K562 (cell line): ENCODE measurements around the gene LRRC61. TPM values are rescaled to one million over a fixed set of nuclear protein-coding genes. Genes with fewer than 3 reads are reported as not detected.

Source experiments
- FOXM1 ChIP-seq, 2 experiments: fragments of 450-650 bp in 1 of 2; sonication (generic) in 1 of 2; formaldehyde crosslinking in 1 of 2; IDR thresholded peaks; 2 replicates each; pipeline versions ENCODE4 v1.6.1 to v1.9.0; 2017 to 2022; ENCODE audit warnings: low read depth in 2 of 2, mild to moderate bottlenecking in 2 of 2, missing genetic modification reagents in 1 of 2, moderate library complexity in 1 of 2
- HMGXB4 ChIP-seq: sonication (generic); formaldehyde crosslinking; IDR thresholded peaks from 2 replicates; pipeline ENCODE4 v1.8.1; 2023; ENCODE audit warnings: mild to moderate bottlenecking, missing genetic modification reagents
- PHF21A ChIP-seq: fragments of 450-650 bp; IDR thresholded peaks from 2 replicates; pipeline ENCODE4 v1.6.1; 2017; ENCODE audit warnings: low read depth, borderline replicate concordance
- PRMT5 ChIP-seq: sonication (generic); formaldehyde crosslinking; IDR thresholded peaks from 2 replicates; pipeline ENCODE4 v1.5.0; 2020; ENCODE audit warnings: missing genetic modification reagents
- SMAD1 ChIP-seq: fragments of 150-350 bp; IDR thresholded peaks from 2 replicates; pipeline ENCODE4 v1.6.1; 2014; ENCODE audit warnings: low read length, low read depth; ENCODE audit not compliant: partially characterized antibody
- SMC3 ChIP-seq: conservative IDR thresholded peaks from 2 replicates; pipeline ENCODE4 v1.6.1; 2011; ENCODE audit warnings: low read depth, low read length, improper control_type of control experiment; ENCODE audit not compliant: insufficient read depth
- THRB ChIP-seq: fragments of 450-650 bp; formaldehyde crosslinking; conservative IDR thresholded peaks from 2 replicates; pipeline ENCODE4 v1.4.0; 2022; ENCODE audit warnings: mild to moderate bottlenecking, missing genetic modification characterization
- TOE1 ChIP-seq, 2 experiments: fragments of 450-650 bp in 1 of 2; sonication (generic) in 1 of 2; formaldehyde crosslinking in 1 of 2; IDR thresholded peaks; 2 replicates each; pipeline versions ENCODE4 v1.7.1 to v1.8.0; 2016 to 2022; ENCODE audit warnings: borderline replicate concordance in 2 of 2, mild to moderate bottlenecking in 2 of 2, antibody characterized with exemption in 1 of 2, inconsistent platforms in 1 of 2, low read depth in 1 of 2, missing genetic modification reagents in 1 of 2, moderate library complexity in 1 of 2
- ZNF140 ChIP-seq: fragments of 250-450 bp; sonication (Bioruptor Pico); IDR thresholded peaks from 2 replicates; pipeline ENCODE4 v1.8.0; 2021; ENCODE audit warnings: moderate library complexity, mild to moderate bottlenecking, inconsistent platforms
- ZNF239 ChIP-seq: fragments of 250-450 bp; sonication (Bioruptor Pico); IDR thresholded peaks from 2 replicates; pipeline ENCODE4 v1.4.0; 2020; ENCODE audit warnings: mild to moderate bottlenecking
- ZNF24 ChIP-seq: fragments of 450-650 bp; IDR thresholded peaks from 2 replicates; pipeline ENCODE4 v1.6.1; 2016
- polyA plus RNA-seq, 8 experiments: library from polyadenylated mRNA; depleted of rRNA in 4 of 8; stranded (reverse) in 5 of 8; unstranded in 3 of 8; fragments of >200 nt; fragmentation: Nextera tagmentation in 2 of 8; fragmentation: Illumina TruSeq in 1 of 8; extraction: Ambion mirVana in 2 of 8; extraction: Trizol in 1 of 8; gene quantifications; 2 replicates each; pipeline versions ENCODE4 v1.2.1 to v1.2.3, GENCODE V29; 2011 to 2014; ENCODE audit warnings: inconsistent platforms in 1 of 8, missing spikeins in 1 of 8
- total RNA-seq, 7 experiments: library from RNA; depleted of rRNA in 6 of 7; stranded (reverse); fragments of >200 nt in 6 of 7; fragmentation: Illumina TruSeq in 2 of 7; extraction: Trizol in 2 of 7; gene quantifications; 2 replicates each; pipeline versions ENCODE4 v1.2.1 to v1.2.3, GENCODE V29; 2011 to 2021; ENCODE audit warnings: low replicate concordance in 1 of 7
- TF ChIP-seq, protein P1 (sequence below), 2 experiments: fragments of 450-650 bp; formaldehyde crosslinking in 1 of 2; IDR thresholded peaks; 2 replicates each; pipeline versions ENCODE4 v1.4.0 to v1.6.1; 2014 to 2020; ENCODE audit warnings: mild to moderate bottlenecking in 2 of 2, borderline replicate concordance in 1 of 2, low read depth in 1 of 2
- TF ChIP-seq, protein P2 (sequence below): fragments of 450-650 bp; IDR thresholded peaks from 2 replicates; pipeline ENCODE4 v1.6.1; 2017; ENCODE audit warnings: mild to moderate bottlenecking, moderate library complexity

The LRRC61 gene
- total and polyA plus RNA-seq, 9 of the 15 experiments (the other 6 are each of a cell fraction or from before 2014, with no cell fraction given), result 1.3 to 55.2 (median 35.2) TPM

DNA sequence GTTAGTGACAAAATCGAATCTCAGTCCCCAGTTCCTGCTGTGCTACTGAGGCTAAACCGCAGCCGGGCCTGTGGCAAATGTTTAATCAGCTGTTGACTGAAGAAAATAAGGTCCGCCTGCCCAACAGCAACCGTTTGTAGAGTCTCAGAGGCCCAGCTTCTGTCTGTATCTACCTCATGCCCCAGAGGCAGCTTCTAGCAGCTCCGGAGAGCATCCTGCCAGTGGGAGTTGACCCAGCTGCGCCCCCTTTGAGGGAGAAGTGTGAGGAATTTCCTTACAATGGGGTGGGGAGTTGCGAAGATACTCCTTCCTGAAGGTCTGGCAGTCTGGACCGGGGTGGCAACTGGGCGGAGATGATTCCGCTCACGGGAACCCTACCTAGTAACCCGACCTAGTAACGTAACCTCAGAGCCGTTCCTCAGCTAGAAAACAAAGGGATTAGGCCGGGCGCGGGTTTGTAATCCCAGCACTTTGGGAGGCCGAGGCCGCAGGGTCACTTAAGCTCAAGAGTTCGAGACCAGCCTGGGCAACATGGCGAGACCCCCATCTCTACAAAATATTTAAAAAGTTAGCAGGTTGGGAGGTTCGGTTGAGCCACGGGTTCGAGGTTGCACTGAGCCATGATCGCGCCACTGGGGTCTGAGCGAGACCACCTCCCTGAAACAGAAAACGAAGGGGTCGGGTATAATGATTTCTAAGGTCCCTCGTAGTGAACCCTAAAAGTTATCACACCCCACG, 55.1 kb downstream of the LRRC61 start (continued):
- TF ChIP-seq, protein P1, sequence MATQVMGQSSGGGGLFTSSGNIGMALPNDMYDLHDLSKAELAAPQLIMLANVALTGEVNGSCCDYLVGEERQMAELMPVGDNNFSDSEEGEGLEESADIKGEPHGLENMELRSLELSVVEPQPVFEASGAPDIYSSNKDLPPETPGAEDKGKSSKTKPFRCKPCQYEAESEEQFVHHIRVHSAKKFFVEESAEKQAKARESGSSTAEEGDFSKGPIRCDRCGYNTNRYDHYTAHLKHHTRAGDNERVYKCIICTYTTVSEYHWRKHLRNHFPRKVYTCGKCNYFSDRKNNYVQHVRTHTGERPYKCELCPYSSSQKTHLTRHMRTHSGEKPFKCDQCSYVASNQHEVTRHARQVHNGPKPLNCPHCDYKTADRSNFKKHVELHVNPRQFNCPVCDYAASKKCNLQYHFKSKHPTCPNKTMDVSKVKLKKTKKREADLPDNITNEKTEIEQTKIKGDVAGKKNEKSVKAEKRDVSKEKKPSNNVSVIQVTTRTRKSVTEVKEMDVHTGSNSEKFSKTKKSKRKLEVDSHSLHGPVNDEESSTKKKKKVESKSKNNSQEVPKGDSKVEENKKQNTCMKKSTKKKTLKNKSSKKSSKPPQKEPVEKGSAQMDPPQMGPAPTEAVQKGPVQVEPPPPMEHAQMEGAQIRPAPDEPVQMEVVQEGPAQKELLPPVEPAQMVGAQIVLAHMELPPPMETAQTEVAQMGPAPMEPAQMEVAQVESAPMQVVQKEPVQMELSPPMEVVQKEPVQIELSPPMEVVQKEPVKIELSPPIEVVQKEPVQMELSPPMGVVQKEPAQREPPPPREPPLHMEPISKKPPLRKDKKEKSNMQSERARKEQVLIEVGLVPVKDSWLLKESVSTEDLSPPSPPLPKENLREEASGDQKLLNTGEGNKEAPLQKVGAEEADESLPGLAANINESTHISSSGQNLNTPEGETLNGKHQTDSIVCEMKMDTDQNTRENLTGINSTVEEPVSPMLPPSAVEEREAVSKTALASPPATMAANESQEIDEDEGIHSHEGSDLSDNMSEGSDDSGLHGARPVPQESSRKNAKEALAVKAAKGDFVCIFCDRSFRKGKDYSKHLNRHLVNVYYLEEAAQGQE (IDR thresholded peaks at IDR 0.05; ENCODE audit: borderline replicate concordance), result peak; percentile 14; the same call in 1 of the 2 replicates
- TF ChIP-seq, protein P1 (CRISPR knock-in tag; IDR thresholded peaks at IDR 0.05; ENCODE audit: low read depth), result no peak
- no peak for TF ChIP-seq PHF21A
- no peak for TF ChIP-seq PRMT5 (CRISPR knock-in tag)
- TF ChIP-seq ZNF24, result no peak
- TF ChIP-seq FOXM1 (IDR thresholded peaks at IDR 0.05; ENCODE audit: low read depth), result no peak
- peak; percentile 25; the same call in 1 of the 2 replicates for TF ChIP-seq FOXM1 (CRISPR knock-in tag; IDR thresholded peaks at IDR 0.05; ENCODE audit: low read depth)
- no peak for TF ChIP-seq ZNF140 (CRISPR knock-in tag)
- TF ChIP-seq TOE1 (IDR thresholded peaks at IDR 0.05; ENCODE audit: borderline replicate concordance), result 0 out of 2 replicates have a peak, but pooled peaks have one; percentile 25
- no peak for TF ChIP-seq TOE1 (CRISPR knock-in tag; IDR thresholded peaks at IDR 0.05; ENCODE audit: borderline replicate concordance, low read depth)
- no peak for TF ChIP-seq HMGXB4
- TF ChIP-seq SMAD1, result no peak
- TF ChIP-seq, protein P2, sequence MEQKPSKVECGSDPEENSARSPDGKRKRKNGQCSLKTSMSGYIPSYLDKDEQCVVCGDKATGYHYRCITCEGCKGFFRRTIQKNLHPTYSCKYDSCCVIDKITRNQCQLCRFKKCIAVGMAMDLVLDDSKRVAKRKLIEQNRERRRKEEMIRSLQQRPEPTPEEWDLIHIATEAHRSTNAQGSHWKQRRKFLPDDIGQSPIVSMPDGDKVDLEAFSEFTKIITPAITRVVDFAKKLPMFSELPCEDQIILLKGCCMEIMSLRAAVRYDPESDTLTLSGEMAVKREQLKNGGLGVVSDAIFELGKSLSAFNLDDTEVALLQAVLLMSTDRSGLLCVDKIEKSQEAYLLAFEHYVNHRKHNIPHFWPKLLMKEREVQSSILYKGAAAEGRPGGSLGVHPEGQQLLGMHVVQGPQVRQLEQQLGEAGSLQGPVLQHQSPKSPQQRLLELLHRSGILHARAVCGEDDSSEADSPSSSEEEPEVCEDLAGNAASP, result no peak
- 0 out of 2 replicates have a peak, but pooled peaks have one; percentile 4 for TF ChIP-seq SMC3
- TF ChIP-seq ZNF239, result no peak
- no peak for TF ChIP-seq THRB (CRISPR knock-in tag)
